HUES6 (cell line): ENCODE results near the gene CACFD1.
A peak's percentile ranks its signal among the peaks of the same experiment; 100 is the strongest.

Experiments used
- H3K27ac ChIP-seq: 2 replicates; pipeline ENCODE4 v1.7.0; 2013; ENCODE audit warnings: low read depth, mild to moderate bottlenecking, low read length, inconsistent platforms
- H3K27me3 ChIP-seq: 2 replicates; pipeline ENCODE4 v1.6.1; 2013; ENCODE audit warnings: low read length; ENCODE audit not compliant: control insufficient read depth, insufficient read depth
- H3K36me3 ChIP-seq: 2 replicates; pipeline ENCODE4 v1.6.1; 2013; ENCODE audit warnings: low read length; ENCODE audit not compliant: control insufficient read depth, insufficient read depth
- H3K4me1 ChIP-seq: 2 replicates; pipeline ENCODE4 v1.6.1; 2013; ENCODE audit warnings: low read length; ENCODE audit not compliant: control insufficient read depth, insufficient read depth
- H3K4me3 ChIP-seq: 2 replicates; pipeline ENCODE4 v1.5.1; 2013; ENCODE audit warnings: low read depth, low read length
- H3K9ac ChIP-seq: one replicate; pipeline ENCODE4 v1.6.1; 2013; ENCODE audit warnings: mild to moderate bottlenecking, low read length
- H3K9me3 ChIP-seq: 2 replicates; pipeline ENCODE4 v1.6.1; 2013; ENCODE audit warnings: low read depth, low read length; ENCODE audit not compliant: control insufficient read depth, insufficient read depth

CACFD1 gene

DNA sequence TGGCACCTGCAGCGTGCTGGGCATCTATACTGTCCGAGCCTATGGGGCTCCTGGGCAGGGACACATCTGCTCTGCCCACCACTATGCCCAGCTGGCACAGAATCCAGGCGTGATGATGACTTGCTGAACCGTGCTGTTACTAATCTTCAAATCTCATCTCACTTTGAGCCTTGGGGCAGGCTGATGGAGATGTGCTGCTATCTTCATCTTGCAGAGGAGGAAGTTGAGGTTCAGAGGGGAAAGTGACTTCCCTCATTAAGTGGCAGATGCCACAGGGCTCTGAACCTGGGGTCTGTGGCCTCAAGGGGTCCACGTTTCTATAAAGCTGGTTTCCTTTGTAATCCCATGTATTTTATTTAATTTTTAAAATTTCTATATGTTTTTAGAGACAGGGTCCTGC is 14.4 kb downstream of the CACFD1 start:
- Histone ChIP-seq H3K9me3 (no peaks in the 10 kb centered on the region), H3K4me3 (no peak overlapping the region), H3K36me3 (peaks cover 53% of the 10 kb centered on the region), H3K9ac (no peak overlapping the region), H3K27ac (no peak overlapping the region), H3K4me1 (peaks cover 7% of the 10 kb centered on the region; the same call in 1 of the 2 replicates), H3K27me3 (no peaks in the 10 kb centered on the region)

DNA sequence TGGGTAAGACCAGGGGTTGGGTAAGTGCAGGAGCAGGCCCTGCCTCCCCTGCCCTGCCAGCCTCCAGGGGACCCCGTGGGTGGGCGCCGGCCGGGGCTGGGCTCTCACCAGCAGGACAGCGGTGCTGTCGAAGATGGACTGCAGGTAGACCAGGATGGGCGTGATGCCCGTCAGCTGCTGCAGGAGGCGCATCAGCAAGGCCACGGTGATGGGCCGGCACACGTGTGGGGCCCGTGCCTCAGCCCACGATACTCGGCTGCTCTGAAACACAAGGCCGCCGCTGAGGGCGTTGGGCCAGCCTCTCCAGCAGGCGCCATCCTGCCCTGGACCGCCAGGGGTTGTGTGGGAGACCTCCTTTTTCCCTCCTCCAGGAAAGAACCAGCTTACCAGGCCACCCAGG is 15.1 kb downstream of the CACFD1 start:
- H3K36me3 ChIP-seq, result peaks cover 53% of the 10 kb centered on the region
- H3K9ac ChIP-seq, result no peak overlapping the region
- H3K9me3 ChIP-seq, result no peaks in the 10 kb centered on the region
- peaks cover 3% of the 10 kb centered on the region; the same call in 1 of the 2 replicates for H3K27me3 ChIP-seq
- peaks cover 7% of the 10 kb centered on the region; the same call in 1 of the 2 replicates for H3K4me1 ChIP-seq
- no peak overlapping the region for H3K27ac ChIP-seq
- no peak overlapping the region for H3K4me3 ChIP-seq

DNA sequence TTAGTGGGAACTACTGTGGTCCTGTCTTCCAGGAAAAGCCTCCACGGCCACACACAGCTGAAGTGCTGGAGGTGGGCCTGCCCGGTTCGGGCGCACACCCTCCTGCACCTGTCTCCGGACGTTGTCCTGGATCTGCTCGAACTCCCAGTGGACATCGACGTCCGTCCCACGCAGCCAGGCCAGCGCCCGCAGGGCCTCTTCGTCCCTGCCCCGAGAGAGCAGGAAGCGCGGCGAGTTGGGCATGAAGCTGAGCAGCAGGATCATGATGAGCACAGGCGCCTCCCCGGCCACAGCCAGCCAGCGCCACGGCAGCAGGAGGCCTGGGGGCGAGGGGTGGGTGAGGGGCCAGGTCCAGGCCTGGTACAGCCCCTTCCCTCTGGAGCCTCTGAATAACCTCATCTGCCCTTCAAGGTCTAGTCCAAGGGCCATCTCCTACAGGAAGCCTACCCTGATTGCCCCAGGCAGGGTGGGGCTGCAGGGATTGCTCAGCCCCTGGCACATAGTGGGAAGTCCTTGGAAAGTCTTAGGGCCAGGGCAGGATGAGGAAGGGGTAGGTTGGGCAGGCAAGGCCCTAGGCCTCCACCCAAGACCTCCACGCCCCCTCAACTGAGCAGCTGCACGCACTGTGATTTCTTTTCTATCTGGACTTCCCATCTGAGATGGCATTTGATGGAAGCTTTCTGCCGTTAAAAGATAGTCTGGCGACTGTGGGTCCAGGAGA is 15.7 kb downstream of the CACFD1 start:
- Histone ChIP-seq H3K27ac (no peak overlapping the region), H3K9ac (no peak overlapping the region), H3K4me3 (no peak overlapping the region), H3K27me3 (peaks cover 4% of the 10 kb centered on the region; the same call in 1 of the 2 replicates), H3K36me3 (peaks cover 53% of the 10 kb centered on the region), H3K9me3 (no peaks in the 10 kb centered on the region), H3K4me1 (peaks cover 7% of the 10 kb centered on the region; the same call in 1 of the 2 replicates)

DNA sequence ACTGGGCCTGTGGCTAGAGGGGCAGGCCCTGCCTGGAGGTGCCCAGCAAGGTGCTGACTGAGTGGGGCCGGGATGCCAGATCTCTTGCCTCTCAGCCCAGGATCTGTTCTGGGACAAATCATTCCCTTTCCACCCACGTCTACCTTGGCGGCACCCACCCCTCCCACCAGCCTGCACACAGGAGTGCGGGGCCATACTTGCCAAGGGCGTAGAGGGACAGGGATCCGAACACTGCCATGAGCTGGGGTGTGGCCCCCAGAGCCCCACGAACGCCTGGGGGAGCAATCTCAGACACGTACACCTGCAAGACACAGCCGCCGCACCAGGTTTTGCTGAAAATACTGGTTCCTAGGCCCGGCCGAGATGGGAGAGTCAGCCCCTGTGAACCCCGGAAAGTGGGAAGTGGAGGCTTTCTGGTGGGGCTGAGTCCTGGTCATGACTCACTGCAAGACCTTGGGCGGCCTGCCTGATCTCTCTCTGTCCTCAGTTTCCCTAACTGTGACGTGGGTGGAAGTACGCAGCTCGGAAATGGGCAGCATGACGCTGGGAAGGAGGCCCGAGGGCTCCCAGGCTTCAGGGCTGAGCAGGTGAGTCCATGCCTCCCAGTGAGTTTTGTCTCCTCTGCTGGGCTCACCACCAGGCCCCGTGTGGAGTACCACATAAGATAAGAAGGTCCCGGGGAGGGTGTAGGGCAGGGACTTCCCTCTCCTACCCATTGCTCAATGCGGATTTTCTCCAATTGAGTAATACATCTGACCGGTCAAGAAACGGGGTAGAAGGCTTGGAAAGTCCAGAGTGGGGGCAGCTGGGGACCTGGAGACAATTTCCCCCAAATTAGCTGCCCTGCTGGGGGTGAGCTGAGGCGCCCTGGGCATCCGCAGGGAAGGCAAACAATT is 16.5 kb downstream of the CACFD1 start:
- Histone ChIP-seq H3K36me3 (peaks cover 53% of the 10 kb centered on the region), H3K4me3 (no peak overlapping the region), H3K27me3 (peaks cover 4% of the 10 kb centered on the region; the same call in 1 of the 2 replicates), H3K4me1 (peaks cover 7% of the 10 kb centered on the region; the same call in 1 of the 2 replicates), H3K9ac (no peak overlapping the region), H3K9me3 (no peaks in the 10 kb centered on the region), H3K27ac (no peak overlapping the region)

DNA sequence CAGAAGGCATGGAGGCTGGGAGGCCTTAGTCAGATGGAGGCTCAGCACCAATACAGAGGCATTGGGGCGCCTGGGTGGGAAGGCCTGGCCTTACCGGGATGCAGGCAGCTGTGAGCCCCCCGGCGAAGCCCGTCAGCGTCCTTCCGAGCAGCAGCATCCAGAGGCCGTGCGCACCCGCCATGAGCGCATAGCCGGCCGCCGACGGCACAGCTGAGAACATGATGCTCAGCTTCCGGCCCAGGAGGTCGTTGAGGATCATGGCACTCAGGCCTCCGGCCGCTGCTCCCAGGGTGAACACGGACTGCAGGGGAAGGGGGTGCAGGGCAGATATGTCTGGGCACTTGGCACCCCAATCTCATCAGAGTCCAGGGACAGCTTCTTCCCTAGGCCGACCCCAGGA is 17.2 kb downstream of the CACFD1 start:
- peaks cover 7% of the 10 kb centered on the region; the same call in 1 of the 2 replicates for H3K4me1 ChIP-seq
- H3K27ac ChIP-seq, result no peak overlapping the region
- no peak overlapping the region for H3K4me3 ChIP-seq
- H3K36me3 ChIP-seq, result peaks cover 46% of the 10 kb centered on the region
- H3K27me3 ChIP-seq, result peaks cover 4% of the 10 kb centered on the region; the same call in 1 of the 2 replicates
- no peak overlapping the region for H3K9ac ChIP-seq
- H3K9me3 ChIP-seq, result no peaks in the 10 kb centered on the region

DNA sequence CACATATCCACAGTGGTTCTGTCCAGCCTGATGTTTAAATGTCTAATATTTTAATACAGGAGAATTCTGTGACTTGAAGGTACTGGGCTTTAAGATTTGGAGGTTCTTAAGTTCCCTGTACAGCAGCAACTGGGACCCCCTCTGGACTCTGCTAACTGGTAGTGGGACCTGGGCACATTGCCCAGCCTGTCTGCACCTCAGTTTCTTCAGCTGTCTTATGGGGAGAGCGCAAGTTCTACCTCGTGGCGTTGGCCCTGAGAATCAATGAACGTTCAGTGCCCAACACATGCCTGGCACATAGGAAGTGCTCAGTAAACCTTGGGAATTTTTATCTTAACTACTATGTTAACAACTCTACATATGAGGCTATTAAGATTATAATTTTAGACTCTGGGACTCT is 17.7 kb downstream of the CACFD1 start:
- H3K9ac ChIP-seq, result no peak overlapping the region
- peaks cover 7% of the 10 kb centered on the region; the same call in 1 of the 2 replicates for H3K4me1 ChIP-seq
- no peaks in the 10 kb centered on the region for H3K9me3 ChIP-seq
- H3K4me3 ChIP-seq, result peak overlapping the region; percentile 62; the same call in 1 of the 2 replicates
- H3K27ac ChIP-seq, result no peak overlapping the region
- H3K36me3 ChIP-seq, result peaks cover 46% of the 10 kb centered on the region
- peaks cover 4% of the 10 kb centered on the region; the same call in 1 of the 2 replicates for H3K27me3 ChIP-seq

GRCh38 chr9:133477992-133478850 is 18.4 kb downstream of the CACFD1 start:
- peaks cover 40% of the 10 kb centered on the region for H3K36me3 ChIP-seq
- no peak overlapping the region for H3K27ac ChIP-seq
- peak overlapping the region; percentile 77 for H3K9ac ChIP-seq
- H3K9me3 ChIP-seq, result no peaks in the 10 kb centered on the region
- H3K4me1 ChIP-seq, result peaks cover 7% of the 10 kb centered on the region; the same call in 1 of the 2 replicates
- H3K27me3 ChIP-seq, result peaks cover 4% of the 10 kb centered on the region; the same call in 1 of the 2 replicates
- H3K4me3 ChIP-seq, result peak overlapping the region; percentile 62

- Histone ChIP-seq H3K9me3 (no peaks in the 10 kb centered on the region), H3K4me1 (peaks cover 7% of the 10 kb centered on the region; the same call in 1 of the 2 replicates), H3K27ac (no peak within 1 kb of the TSS), H3K27me3 (peaks cover 4% of the 10 kb centered on the region; the same call in 1 of the 2 replicates), H3K9ac (peak within 1 kb of the TSS; percentile 77), H3K36me3 (peaks cover 32% of the 10 kb centered on the region), H3K4me3 (peak within 1 kb of the TSS; percentile 62)
Measured at GRCh38 chr9:133478851-133479711, 19.3 kb downstream of the CACFD1 start, which contains the start of gene SLC2A6. TSS of gene SLC2A6 (minus strand) at chr9:133479099. CDS start at chr9:133479059, 40 bp downstream.

DNA sequence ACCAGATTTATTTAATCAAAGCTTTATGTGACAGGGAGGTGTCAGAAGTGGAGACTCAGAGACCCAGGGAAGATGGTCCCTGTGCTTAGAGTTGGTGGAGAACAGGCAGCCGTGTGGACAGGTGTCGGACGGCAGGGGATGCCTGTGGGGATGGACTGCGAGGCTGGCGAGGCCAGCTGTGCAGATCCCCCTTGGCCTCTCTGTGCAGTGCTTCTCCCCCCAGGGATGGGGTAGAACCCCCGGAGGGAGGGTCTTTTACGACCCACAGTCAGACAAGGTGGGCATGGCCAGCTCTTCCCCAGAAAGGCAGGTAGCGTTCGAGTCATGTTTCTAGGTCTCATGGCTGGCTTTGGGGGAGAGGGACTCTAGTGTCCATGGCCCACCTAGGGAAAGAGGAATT is 23.8 kb downstream of the CACFD1 start:
- H3K9me3 ChIP-seq, result no peaks in the 10 kb centered on the region
- no peak overlapping the region for H3K4me3 ChIP-seq
- H3K27ac ChIP-seq, result no peak overlapping the region
- H3K9ac ChIP-seq, result no peak overlapping the region
- H3K4me1 ChIP-seq, result peaks cover 8% of the 10 kb centered on the region
- peaks cover 4% of the 10 kb centered on the region; the same call in 1 of the 2 replicates for H3K27me3 ChIP-seq
- no peaks in the 10 kb centered on the region for H3K36me3 ChIP-seq
